ENCODE data around the gene NPBWR2.

DNA sequence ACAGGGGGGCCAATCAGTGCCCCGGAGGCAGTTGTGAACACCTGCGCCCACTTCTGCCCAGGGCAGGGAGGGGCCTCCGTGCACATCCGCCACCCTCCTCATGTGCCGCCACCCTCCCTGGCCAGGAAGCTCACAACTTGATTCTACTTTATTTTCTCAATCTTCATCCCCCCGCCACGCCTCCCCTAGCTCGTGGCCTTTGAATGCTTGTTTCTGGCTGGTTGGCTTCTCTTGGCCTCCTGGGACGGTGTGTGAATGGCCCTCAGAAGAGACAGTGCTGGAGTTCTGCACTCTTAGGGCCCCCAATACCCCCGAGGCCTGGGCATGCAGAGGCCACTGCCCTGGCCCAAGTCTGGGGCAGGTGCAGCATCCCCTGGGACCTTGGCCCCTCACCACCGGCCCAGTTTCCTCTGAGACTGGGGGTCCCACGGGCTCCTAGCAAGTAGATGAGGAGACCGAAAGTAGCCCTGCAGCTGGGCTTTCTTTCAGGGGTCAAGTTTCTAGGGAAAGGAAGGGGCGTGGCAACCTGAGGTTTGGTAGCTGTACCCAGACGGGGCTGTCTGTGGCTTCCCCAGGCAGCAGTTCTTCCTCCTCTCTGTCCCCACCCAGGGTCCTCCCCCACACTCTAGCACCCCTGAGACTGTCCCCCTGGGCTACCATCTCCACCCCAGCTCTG, 29.4 kb downstream of the NPBWR2 start:
- TF ChIP-seq, protein P1, sequence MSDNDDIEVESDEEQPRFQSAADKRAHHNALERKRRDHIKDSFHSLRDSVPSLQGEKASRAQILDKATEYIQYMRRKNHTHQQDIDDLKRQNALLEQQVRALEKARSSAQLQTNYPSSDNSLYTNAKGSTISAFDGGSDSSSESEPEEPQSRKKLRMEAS (IDR thresholded peaks at IDR 0.05; ENCODE audit: low read depth, low read length): peak; percentile 65
- TF ChIP-seq, protein P2, sequence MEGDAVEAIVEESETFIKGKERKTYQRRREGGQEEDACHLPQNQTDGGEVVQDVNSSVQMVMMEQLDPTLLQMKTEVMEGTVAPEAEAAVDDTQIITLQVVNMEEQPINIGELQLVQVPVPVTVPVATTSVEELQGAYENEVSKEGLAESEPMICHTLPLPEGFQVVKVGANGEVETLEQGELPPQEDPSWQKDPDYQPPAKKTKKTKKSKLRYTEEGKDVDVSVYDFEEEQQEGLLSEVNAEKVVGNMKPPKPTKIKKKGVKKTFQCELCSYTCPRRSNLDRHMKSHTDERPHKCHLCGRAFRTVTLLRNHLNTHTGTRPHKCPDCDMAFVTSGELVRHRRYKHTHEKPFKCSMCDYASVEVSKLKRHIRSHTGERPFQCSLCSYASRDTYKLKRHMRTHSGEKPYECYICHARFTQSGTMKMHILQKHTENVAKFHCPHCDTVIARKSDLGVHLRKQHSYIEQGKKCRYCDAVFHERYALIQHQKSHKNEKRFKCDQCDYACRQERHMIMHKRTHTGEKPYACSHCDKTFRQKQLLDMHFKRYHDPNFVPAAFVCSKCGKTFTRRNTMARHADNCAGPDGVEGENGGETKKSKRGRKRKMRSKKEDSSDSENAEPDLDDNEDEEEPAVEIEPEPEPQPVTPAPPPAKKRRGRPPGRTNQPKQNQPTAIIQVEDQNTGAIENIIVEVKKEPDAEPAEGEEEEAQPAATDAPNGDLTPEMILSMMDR (IDR thresholded peaks at IDR 0.05; ENCODE audit: low read depth, low read length): no peak
- TF ChIP-seq POLR2A (IDR thresholded peaks at IDR 0.05; ENCODE audit: extremely low read depth, insufficient read length): no peak
- TF ChIP-seq MYC (IDR thresholded peaks at IDR 0.05; ENCODE audit: low read depth, low read length): peak; percentile 69
